Neural cell (in vitro differentiated cells): ENCODE results near the gene TP53I11. TPM values are rescaled to one million over a fixed set of nuclear protein-coding genes. Genes with fewer than 3 reads are reported as not detected.

Experiments used
- H2AFZ ChIP-seq: fragments of 200-600, 300-800 bp; sonication (generic), shearing (Covaris generic); 2 replicates; pipeline ENCODE4 v1.6.0; 2014; ENCODE audit warnings: low read depth, mild to moderate bottlenecking, antibody characterized with exemption, low read length, moderate library complexity
- H3F3A ChIP-seq: fragments of 200-600 bp; shearing (Covaris generic); 2 replicates; pipeline ENCODE4 v1.6.1; 2016; ENCODE audit warnings: mild to moderate bottlenecking, moderate library complexity, mixed read lengths, antibody characterized with exemption, low read length; ENCODE audit not compliant: insufficient read depth, poor library complexity, severe bottlenecking
- H3K27ac ChIP-seq: fragments of 200-600, 300-800 bp; sonication (generic), shearing (Covaris generic); 2 replicates; pipeline ENCODE4 v1.5.1; 2014; ENCODE audit warnings: mild to moderate bottlenecking, low read length, moderate library complexity
- H3K27me3 ChIP-seq: fragments of 300-800, 200-600 bp; sonication (generic), shearing (Covaris generic); 2 replicates; pipeline ENCODE4 v1.6.0; 2014; ENCODE audit warnings: mild to moderate bottlenecking, low read depth, low read length, moderate library complexity; ENCODE audit not compliant: insufficient read depth
- H3K36me3 ChIP-seq: fragments of 300-800, 200-600 bp; sonication (generic), shearing (Covaris generic); 2 replicates; pipeline ENCODE4 v1.5.1; 2014; ENCODE audit warnings: mild to moderate bottlenecking, antibody characterized with exemption, low read length, moderate library complexity; ENCODE audit not compliant: insufficient read depth
- H3K4me2 ChIP-seq: fragments of 300-800, 200-600 bp; sonication (generic), shearing (Covaris generic); 2 replicates; pipeline ENCODE4 v1.6.0; 2014; ENCODE audit warnings: mild to moderate bottlenecking, low read length
- H3K4me3 ChIP-seq: fragments of 300-800, 200-600 bp; sonication (generic), shearing (Covaris generic); 2 replicates; pipeline ENCODE4 v1.5.1; 2014; ENCODE audit warnings: mild to moderate bottlenecking, low read length, moderate library complexity
- H3K79me2 ChIP-seq: fragments of 200-600 bp; shearing (Covaris generic); replicated peaks from 2 replicates; pipeline ENCODE4 v1.6.0; 2014; ENCODE audit warnings: mild to moderate bottlenecking, low read length, moderate library complexity; ENCODE audit not compliant: insufficient read depth
- H3K9ac ChIP-seq: fragments of 300-800, 200-600 bp; sonication (generic), shearing (Covaris generic); 2 replicates; pipeline ENCODE4 v1.6.1; 2016; ENCODE audit warnings: mild to moderate bottlenecking, low read length, mixed read lengths
- H3K9me2 ChIP-seq: fragments of 200-600 bp; shearing (Covaris generic); 2 replicates; pipeline ENCODE4 v1.6.1; 2016; ENCODE audit warnings: mild to moderate bottlenecking, low read length, mixed read lengths; ENCODE audit not compliant: insufficient read depth
- H3K9me3 ChIP-seq: fragments of 200-600, 300-800 bp; sonication (generic), shearing (Covaris generic); 2 replicates; pipeline ENCODE4 v1.6.1; 2016; ENCODE audit warnings: mild to moderate bottlenecking, mixed run types, low read length, moderate library complexity, mixed read lengths
- H4K20me1 ChIP-seq: fragments of 200-600 bp; shearing (Covaris generic); 2 replicates; pipeline ENCODE4 v1.6.1; 2016; ENCODE audit warnings: mild to moderate bottlenecking, mixed run types; ENCODE audit not compliant: insufficient read depth
- EP300 ChIP-seq: fragments of 450-650 bp; conservative IDR thresholded peaks from 2 replicates; pipeline ENCODE4 v1.6.1; 2014; ENCODE audit warnings: antibody characterized with exemption, mild to moderate bottlenecking, moderate library complexity; ENCODE audit not compliant: poor library complexity, severe bottlenecking
- EZH2 ChIP-seq: fragments of 200-600, 300-800 bp; shearing (Covaris generic), sonication (generic); IDR thresholded peaks from 2 replicates; pipeline ENCODE4 v1.6.1; 2014; ENCODE audit warnings: antibody characterized with exemption, low read length, borderline replicate concordance, mild to moderate bottlenecking; ENCODE audit not compliant: insufficient read depth, poor library complexity, severe bottlenecking
- MXI1 ChIP-seq: fragments of 450-650 bp; conservative IDR thresholded peaks from 2 replicates; pipeline ENCODE4 v1.6.1; 2014; ENCODE audit warnings: antibody characterized with exemption, mild to moderate bottlenecking; ENCODE audit not compliant: poor library complexity, severe bottlenecking
- POLR2AphosphoS5 ChIP-seq: IDR thresholded peaks from 2 replicates; pipeline ENCODE4 v1.6.1; 2012
- RAD21 ChIP-seq: fragments of 450-650 bp; conservative IDR thresholded peaks from 2 replicates; pipeline ENCODE4 v1.6.1; 2014; ENCODE audit warnings: antibody characterized with exemption, mild to moderate bottlenecking, moderate library complexity
- SMC3 ChIP-seq: fragments of 450-650 bp; conservative IDR thresholded peaks from 2 replicates; pipeline ENCODE4 v1.6.1; 2014; ENCODE audit warnings: antibody characterized with exemption, mild to moderate bottlenecking, moderate library complexity; ENCODE audit not compliant: poor library complexity
- TAF1 ChIP-seq: IDR thresholded peaks from 2 replicates; pipeline ENCODE4 v1.6.1; 2012; ENCODE audit warnings: low read depth
- polyA plus RNA-seq: library from polyadenylated mRNA; depleted of rRNA; stranded (reverse); fragments of >200 nt; gene quantifications from 2 replicates; pipeline ENCODE4 v1.2.3, GENCODE V29; 2014
- TF ChIP-seq, protein P1 (sequence below): IDR thresholded peaks from 2 replicates; pipeline ENCODE4 v1.6.1; 2012; ENCODE audit warnings: borderline replicate concordance
- TF ChIP-seq, protein P2 (sequence below): fragments of 450-650 bp; IDR thresholded peaks from 2 replicates; pipeline ENCODE4 v1.5.1; 2014; ENCODE audit warnings: antibody characterized with exemption, mild to moderate bottlenecking, moderate library complexity; ENCODE audit not compliant: poor library complexity, severe bottlenecking

Gene TP53I11
- polyA plus RNA-seq, 1 donor from 2014 or later, result 30.0 TPM

DNA sequence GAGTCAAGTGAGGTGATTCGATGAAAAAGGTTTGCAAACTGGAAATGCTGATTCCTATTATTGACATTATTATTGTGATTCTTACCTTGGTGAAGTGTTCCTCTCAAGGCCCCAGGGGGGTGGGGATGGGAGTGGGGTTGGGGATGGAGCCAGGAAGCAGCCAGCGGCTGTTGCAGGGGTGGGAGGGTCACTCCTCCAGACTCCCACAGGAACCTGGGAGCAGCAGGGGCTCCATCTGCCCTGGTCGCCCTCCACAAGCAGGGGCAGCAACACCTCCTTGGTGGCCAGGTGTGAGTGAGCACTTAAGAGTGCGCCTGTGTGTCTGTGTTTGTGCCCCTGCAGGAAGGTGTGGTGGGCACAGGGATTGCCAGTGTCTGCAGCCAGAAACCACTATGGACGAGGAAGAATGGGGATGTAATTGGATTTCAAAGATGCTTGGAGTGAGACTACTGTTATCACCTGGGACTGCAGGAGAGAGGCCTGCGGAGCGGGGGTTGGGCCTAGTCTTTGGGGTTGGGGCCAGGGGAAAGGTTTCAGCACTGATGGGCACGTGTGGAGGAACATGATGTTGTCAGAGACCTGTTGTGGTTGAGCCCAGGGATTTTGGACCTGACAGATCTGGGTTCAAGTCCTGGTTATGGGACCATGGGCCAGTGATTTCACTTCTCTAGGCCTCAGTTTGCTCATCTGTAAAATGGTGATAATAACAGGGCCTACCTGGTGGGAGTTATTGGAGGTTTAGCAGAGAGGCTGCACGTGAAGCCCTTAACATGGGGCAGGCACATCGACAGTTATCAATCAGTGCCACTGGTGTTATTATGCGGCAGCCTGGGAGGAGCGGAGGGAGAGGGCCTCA lies 3.6 kb upstream of the TP53I11 start:
- H3K4me2 ChIP-seq, result no peak overlapping the region
- H3K27ac ChIP-seq, result no peak overlapping the region
- H3K79me2 ChIP-seq, result peaks cover 11% of the 10 kb centered on the region
- H3K36me3 ChIP-seq, result no peaks in the 10 kb centered on the region
- no peak overlapping the region for H2AFZ ChIP-seq
- H3K9me3 ChIP-seq, result no peaks in the 10 kb centered on the region
- H3K4me3 ChIP-seq, result no peak overlapping the region
- H3K9me2 ChIP-seq, result no peaks in the 10 kb centered on the region
- no peak for TF ChIP-seq POLR2AphosphoS5
- TF ChIP-seq EZH2, result no peak
- TF ChIP-seq EP300, result no peak
- no peak for TF ChIP-seq TAF1
- TF ChIP-seq SMC3, result no peak
- TF ChIP-seq RAD21, result no peak
- TF ChIP-seq MXI1, result no peak
- TF ChIP-seq, protein P1, sequence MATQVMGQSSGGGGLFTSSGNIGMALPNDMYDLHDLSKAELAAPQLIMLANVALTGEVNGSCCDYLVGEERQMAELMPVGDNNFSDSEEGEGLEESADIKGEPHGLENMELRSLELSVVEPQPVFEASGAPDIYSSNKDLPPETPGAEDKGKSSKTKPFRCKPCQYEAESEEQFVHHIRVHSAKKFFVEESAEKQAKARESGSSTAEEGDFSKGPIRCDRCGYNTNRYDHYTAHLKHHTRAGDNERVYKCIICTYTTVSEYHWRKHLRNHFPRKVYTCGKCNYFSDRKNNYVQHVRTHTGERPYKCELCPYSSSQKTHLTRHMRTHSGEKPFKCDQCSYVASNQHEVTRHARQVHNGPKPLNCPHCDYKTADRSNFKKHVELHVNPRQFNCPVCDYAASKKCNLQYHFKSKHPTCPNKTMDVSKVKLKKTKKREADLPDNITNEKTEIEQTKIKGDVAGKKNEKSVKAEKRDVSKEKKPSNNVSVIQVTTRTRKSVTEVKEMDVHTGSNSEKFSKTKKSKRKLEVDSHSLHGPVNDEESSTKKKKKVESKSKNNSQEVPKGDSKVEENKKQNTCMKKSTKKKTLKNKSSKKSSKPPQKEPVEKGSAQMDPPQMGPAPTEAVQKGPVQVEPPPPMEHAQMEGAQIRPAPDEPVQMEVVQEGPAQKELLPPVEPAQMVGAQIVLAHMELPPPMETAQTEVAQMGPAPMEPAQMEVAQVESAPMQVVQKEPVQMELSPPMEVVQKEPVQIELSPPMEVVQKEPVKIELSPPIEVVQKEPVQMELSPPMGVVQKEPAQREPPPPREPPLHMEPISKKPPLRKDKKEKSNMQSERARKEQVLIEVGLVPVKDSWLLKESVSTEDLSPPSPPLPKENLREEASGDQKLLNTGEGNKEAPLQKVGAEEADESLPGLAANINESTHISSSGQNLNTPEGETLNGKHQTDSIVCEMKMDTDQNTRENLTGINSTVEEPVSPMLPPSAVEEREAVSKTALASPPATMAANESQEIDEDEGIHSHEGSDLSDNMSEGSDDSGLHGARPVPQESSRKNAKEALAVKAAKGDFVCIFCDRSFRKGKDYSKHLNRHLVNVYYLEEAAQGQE, result no peak
- TF ChIP-seq, protein P2, sequence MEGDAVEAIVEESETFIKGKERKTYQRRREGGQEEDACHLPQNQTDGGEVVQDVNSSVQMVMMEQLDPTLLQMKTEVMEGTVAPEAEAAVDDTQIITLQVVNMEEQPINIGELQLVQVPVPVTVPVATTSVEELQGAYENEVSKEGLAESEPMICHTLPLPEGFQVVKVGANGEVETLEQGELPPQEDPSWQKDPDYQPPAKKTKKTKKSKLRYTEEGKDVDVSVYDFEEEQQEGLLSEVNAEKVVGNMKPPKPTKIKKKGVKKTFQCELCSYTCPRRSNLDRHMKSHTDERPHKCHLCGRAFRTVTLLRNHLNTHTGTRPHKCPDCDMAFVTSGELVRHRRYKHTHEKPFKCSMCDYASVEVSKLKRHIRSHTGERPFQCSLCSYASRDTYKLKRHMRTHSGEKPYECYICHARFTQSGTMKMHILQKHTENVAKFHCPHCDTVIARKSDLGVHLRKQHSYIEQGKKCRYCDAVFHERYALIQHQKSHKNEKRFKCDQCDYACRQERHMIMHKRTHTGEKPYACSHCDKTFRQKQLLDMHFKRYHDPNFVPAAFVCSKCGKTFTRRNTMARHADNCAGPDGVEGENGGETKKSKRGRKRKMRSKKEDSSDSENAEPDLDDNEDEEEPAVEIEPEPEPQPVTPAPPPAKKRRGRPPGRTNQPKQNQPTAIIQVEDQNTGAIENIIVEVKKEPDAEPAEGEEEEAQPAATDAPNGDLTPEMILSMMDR, result no peak
- no peaks in the 10 kb centered on the region for H4K20me1 ChIP-seq
- no peaks in the 10 kb centered on the region for H3K27me3 ChIP-seq
- H3F3A ChIP-seq, result no peaks in the 10 kb centered on the region
- no peak overlapping the region for H3K9ac ChIP-seq

DNA sequence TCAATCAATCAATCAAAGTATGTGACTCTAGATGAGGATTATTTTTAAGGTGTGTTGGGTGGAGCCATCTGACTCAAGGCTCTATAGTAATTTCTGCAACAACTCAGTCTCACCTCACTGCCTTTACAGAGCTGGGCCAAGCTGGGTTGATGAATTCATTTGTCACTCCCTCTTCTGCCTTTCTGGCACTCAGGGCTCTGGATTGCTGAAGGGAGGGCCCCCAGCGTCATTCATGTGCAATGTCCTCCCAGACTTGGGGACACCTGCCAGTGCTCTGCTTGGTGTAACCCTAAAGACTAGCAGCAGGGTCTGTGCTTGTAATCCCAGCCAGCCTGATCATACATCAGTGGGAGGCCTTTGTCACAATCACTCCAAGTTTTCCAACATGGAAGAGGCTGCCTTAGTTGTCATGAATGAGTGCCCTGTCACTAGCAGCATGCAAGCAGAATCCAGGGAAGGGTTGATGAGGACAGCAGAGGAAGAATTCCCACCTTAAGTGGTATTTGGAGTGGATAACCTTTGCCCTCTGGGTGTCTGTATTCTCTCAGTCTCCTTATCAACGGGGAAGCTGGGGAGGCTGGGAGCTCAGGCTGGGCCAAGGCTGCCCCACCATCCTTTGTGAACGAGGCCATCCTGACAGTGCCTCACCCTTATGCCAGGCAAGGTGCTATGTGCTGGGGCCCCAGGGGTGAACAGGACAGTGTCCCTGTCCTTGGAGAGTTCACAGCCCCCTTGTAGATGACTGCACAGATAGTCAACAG lies 2.0 kb upstream of the TP53I11 start:
- H3K9me2 ChIP-seq, result no peaks in the 10 kb centered on the region
- H3K36me3 ChIP-seq, result no peaks in the 10 kb centered on the region
- TF ChIP-seq, protein P2, result no peak
- TF ChIP-seq EZH2, result no peak
- no peak for TF ChIP-seq SMC3
- no peak for TF ChIP-seq POLR2AphosphoS5
- no peak for TF ChIP-seq RAD21
- TF ChIP-seq TAF1, result no peak
- TF ChIP-seq, protein P1, result no peak
- H3K27me3 ChIP-seq, result no peaks in the 10 kb centered on the region
- H4K20me1 ChIP-seq, result no peaks in the 10 kb centered on the region
- H3K27ac ChIP-seq, result no peak overlapping the region
- H3K9ac ChIP-seq, result no peak overlapping the region
- peaks cover 27% of the 10 kb centered on the region for H3K79me2 ChIP-seq
- H3F3A ChIP-seq, result no peaks in the 10 kb centered on the region
- H3K4me2 ChIP-seq, result no peak overlapping the region
- no peak overlapping the region for H2AFZ ChIP-seq
- H3K9me3 ChIP-seq, result no peaks in the 10 kb centered on the region
- no peak overlapping the region for H3K4me3 ChIP-seq
